ENCODE results near the gene XK. TPM values are rescaled to one million over a fixed set of nuclear protein-coding genes. Genes with fewer than 3 reads are reported as not detected.
A peak's percentile ranks its signal among the peaks of the same experiment; 100 is the strongest.

XK gene
- total RNA-seq, 2 experiments from 2014 or later = not detected

- CTCF ChIA-PET = no interaction called here
- H3K4me3 Mint-ChIP-seq = no peak overlapping the region
- intact Hi-C loops (cut with micrococcal nuclease) = no loop called here
Observed at GRCh38 chrX:37686996-37687395, 1.4 kb downstream of the XK start.

GRCh38 chrX:37690119-37690518, 4.5 kb downstream of the XK start:
- Mint-ChIP-seq H3K4me3 (no peak overlapping the region), H3K27me3 (ENCODE audit: low read depth) (no peaks in the 10 kb centered on the region)
- intact Hi-C loops (cut with micrococcal nuclease) = no loop called here

More at GRCh38 chrX:37686996-37687395, 1.4 kb downstream of the XK start:
- no peak overlapping the region for H3K27ac Mint-ChIP-seq
- H3K27me3 Mint-ChIP-seq (ENCODE audit: low read depth) = no peaks in the 10 kb centered on the region
- DNase-seq = no peak
- no peaks in the 10 kb centered on the region for H3K36me3 Mint-ChIP-seq (ENCODE audit: low read depth)
- H3K4me1 Mint-ChIP-seq (ENCODE audit: low read depth) = no peaks in the 10 kb centered on the region
- H3K9me3 Mint-ChIP-seq = no peaks in the 10 kb centered on the region

GRCh38 chrX:37692918-37693317, 7.3 kb downstream of the XK start:
- no peaks in the 10 kb centered on the region for H3K9me3 Mint-ChIP-seq
- H3K4me3 Mint-ChIP-seq = no peak overlapping the region
- CTCF ChIA-PET = no interaction called here
- no peak overlapping the region for H3K27ac Mint-ChIP-seq
- intact Hi-C loops (cut with micrococcal nuclease) = no loop called here
- no peaks in the 10 kb centered on the region for H3K36me3 Mint-ChIP-seq (ENCODE audit: low read depth)
- no peak for DNase-seq
- H3K4me1 Mint-ChIP-seq (ENCODE audit: low read depth) = no peaks in the 10 kb centered on the region
- H3K27me3 Mint-ChIP-seq (ENCODE audit: low read depth) = no peaks in the 10 kb centered on the region

More at GRCh38 chrX:37690119-37690518, 4.5 kb downstream of the XK start:
- DNase-seq = no peak
- no peaks in the 10 kb centered on the region for H3K4me1 Mint-ChIP-seq (ENCODE audit: low read depth)
- H3K36me3 Mint-ChIP-seq (ENCODE audit: low read depth) = no peaks in the 10 kb centered on the region
- H3K9me3 Mint-ChIP-seq = no peaks in the 10 kb centered on the region
- no peak overlapping the region for H3K27ac Mint-ChIP-seq
- CTCF ChIA-PET = no interaction called here

- Mint-ChIP-seq H3K27me3 (ENCODE audit: low read depth) (no peaks in the 10 kb centered on the region), H3K9me3 (no peaks in the 10 kb centered on the region), H3K4me1 (ENCODE audit: low read depth) (no peaks in the 10 kb centered on the region), H3K4me3 (no peak overlapping the region), H3K36me3 (ENCODE audit: low read depth) (no peaks in the 10 kb centered on the region), H3K27ac (no peak overlapping the region)
- DNase-seq = no peak
- CTCF ChIA-PET = no interaction called here
- intact Hi-C loops (cut with micrococcal nuclease) = no loop called here
Observed at GRCh38 chrX:37697169-37697760, 11.7 kb downstream of the XK start.

- intact Hi-C loops (cut with micrococcal nuclease) = no loop called here
- Mint-ChIP-seq H3K27ac (no peak overlapping the region), H3K4me1 (ENCODE audit: low read depth) (no peaks in the 10 kb centered on the region), H3K27me3 (ENCODE audit: low read depth) (no peaks in the 10 kb centered on the region), H3K36me3 (ENCODE audit: low read depth) (no peaks in the 10 kb centered on the region), H3K4me3 (no peak overlapping the region), H3K9me3 (no peaks in the 10 kb centered on the region)
- DNase-seq = no peak
- CTCF ChIA-PET = no interaction called here
Observed at GRCh38 chrX:37701588-37701987, 16.0 kb downstream of the XK start.

GRCh38 chrX:37711991-37712390, 26.4 kb downstream of the XK start:
- H3K4me1 Mint-ChIP-seq (ENCODE audit: low read depth) = no peaks in the 10 kb centered on the region
- no peaks in the 10 kb centered on the region for H3K9me3 Mint-ChIP-seq
- intact Hi-C loops (cut with micrococcal nuclease) = no loop called here
- H3K27me3 Mint-ChIP-seq (ENCODE audit: low read depth) = peaks cover 2% of the 10 kb centered on the region
- DNase-seq = no peak
- no peak overlapping the region for H3K27ac Mint-ChIP-seq
- no peak overlapping the region for H3K4me3 Mint-ChIP-seq
- no peaks in the 10 kb centered on the region for H3K36me3 Mint-ChIP-seq (ENCODE audit: low read depth)
- CTCF ChIA-PET = no interaction called here

- intact Hi-C loops (cut with micrococcal nuclease) = no loop called here
- Mint-ChIP-seq H3K36me3 (ENCODE audit: low read depth) (no peaks in the 10 kb centered on the region), H3K27ac (no peak overlapping the region), H3K4me3 (no peak overlapping the region), H3K4me1 (ENCODE audit: low read depth) (no peaks in the 10 kb centered on the region), H3K9me3 (no peaks in the 10 kb centered on the region), H3K27me3 (ENCODE audit: low read depth) (peaks cover 2% of the 10 kb centered on the region)
- DNase-seq = no peak
- CTCF ChIA-PET = no interaction called here
Observed at GRCh38 chrX:37712458-37712857, 26.9 kb downstream of the XK start.

- H3K36me3 Mint-ChIP-seq (ENCODE audit: low read depth) = no peaks in the 10 kb centered on the region
- no peak overlapping the region for H3K4me3 Mint-ChIP-seq
- H3K27ac Mint-ChIP-seq = no peak overlapping the region
- peaks cover 7% of the 10 kb centered on the region for H3K9me3 Mint-ChIP-seq
- H3K4me1 Mint-ChIP-seq (ENCODE audit: low read depth) = no peaks in the 10 kb centered on the region
- no peak for DNase-seq
- H3K27me3 Mint-ChIP-seq (ENCODE audit: low read depth) = peaks cover 2% of the 10 kb centered on the region
- intact Hi-C loops (cut with micrococcal nuclease) = no loop called here
- CTCF ChIA-PET = no interaction called here
Observed at GRCh38 chrX:37714479-37714878, 28.9 kb downstream of the XK start.

- intact Hi-C loops (cut with micrococcal nuclease) = no loop called here
- H3K9me3 Mint-ChIP-seq = peaks cover 7% of the 10 kb centered on the region
- DNase-seq = no peak
- no peak overlapping the region for H3K4me3 Mint-ChIP-seq
- H3K27me3 Mint-ChIP-seq (ENCODE audit: low read depth) = no peaks in the 10 kb centered on the region
- no peaks in the 10 kb centered on the region for H3K4me1 Mint-ChIP-seq (ENCODE audit: low read depth)
- CTCF ChIA-PET = interaction anchor here (0.6 kb wide), 1 partner anchor 26 kb away, joined by 3 read pairs; no protein-coding TSS in a partner anchor
- no peaks in the 10 kb centered on the region for H3K36me3 Mint-ChIP-seq (ENCODE audit: low read depth)
- H3K27ac Mint-ChIP-seq = no peak overlapping the region
Observed at GRCh38 chrX:37716602-37717001, 31.0 kb downstream of the XK start.

GRCh38 chrX:37717708-37718107, 32.1 kb downstream of the XK start:
- intact Hi-C loops (cut with micrococcal nuclease) = no loop called here
- CTCF ChIA-PET = no interaction called here
- no peaks in the 10 kb centered on the region for H3K4me1 Mint-ChIP-seq (ENCODE audit: low read depth)

GRCh38 chrX:37722595-37722994, 37.0 kb downstream of the XK start:
- Mint-ChIP-seq H3K27me3 (ENCODE audit: low read depth) (peaks cover 3% of the 10 kb centered on the region), H3K9me3 (peaks cover 7% of the 10 kb centered on the region), H3K36me3 (ENCODE audit: low read depth) (no peaks in the 10 kb centered on the region), H3K4me3 (no peak overlapping the region), H3K4me1 (ENCODE audit: low read depth) (no peaks in the 10 kb centered on the region), H3K27ac (no peak overlapping the region)
- DNase-seq = no peak
- intact Hi-C loops (cut with micrococcal nuclease) = no loop called here
- CTCF ChIA-PET = no interaction called here

More at GRCh38 chrX:37717708-37718107, 32.1 kb downstream of the XK start:
- Mint-ChIP-seq H3K36me3 (ENCODE audit: low read depth) (no peaks in the 10 kb centered on the region), H3K9me3 (peaks cover 7% of the 10 kb centered on the region), H3K4me3 (no peak overlapping the region), H3K27me3 (ENCODE audit: low read depth) (peaks cover 3% of the 10 kb centered on the region), H3K27ac (no peak overlapping the region)
- DNase-seq = no peak

- no peak overlapping the region for H3K4me3 Mint-ChIP-seq
Observed at GRCh38 chrX:37726346-37726745, 40.8 kb downstream of the XK start.

GRCh38 chrX:37745354-37745753, 59.8 kb downstream of the XK start:
- Mint-ChIP-seq H3K27ac (peak overlapping the region; percentile 66), H3K4me1 (ENCODE audit: low read depth) (peaks cover 15% of the 10 kb centered on the region), H3K4me3 (no peak overlapping the region), H3K36me3 (ENCODE audit: low read depth) (no peaks in the 10 kb centered on the region), H3K27me3 (ENCODE audit: low read depth) (no peaks in the 10 kb centered on the region), H3K9me3 (no peaks in the 10 kb centered on the region)
- CTCF ChIA-PET = interaction anchor here (0.6 to 6.6 kb wide), 19 partner anchors 8 to 444 kb away, joined by 3 to 123 read pairs (median 4); no protein-coding TSS in a partner anchor
- DNase-seq = peak; percentile 86
- intact Hi-C loops (cut with micrococcal nuclease) = loop anchor here (1.0 to 10.0 kb wide), 3 partner anchors 80 to 422 kb away; no protein-coding TSS in a partner anchor

More at GRCh38 chrX:37726346-37726745, 40.8 kb downstream of the XK start:
- no peak overlapping the region for H3K27ac Mint-ChIP-seq
- no peaks in the 10 kb centered on the region for H3K4me1 Mint-ChIP-seq (ENCODE audit: low read depth)
- no peaks in the 10 kb centered on the region for H3K36me3 Mint-ChIP-seq (ENCODE audit: low read depth)
- CTCF ChIA-PET = no interaction called here
- no peak for DNase-seq
- H3K27me3 Mint-ChIP-seq (ENCODE audit: low read depth) = peaks cover 3% of the 10 kb centered on the region
- H3K9me3 Mint-ChIP-seq = no peaks in the 10 kb centered on the region
- intact Hi-C loops (cut with micrococcal nuclease) = no loop called here
